Astrocyte of the cerebellum (primary cell): ENCODE data around the gene PXDN.
A peak's percentile ranks its signal among the peaks of the same experiment; 100 is the strongest.

ENCODE experiments used
- DNase-seq: peaks from one replicate; pipeline ENCODE4 v3.0.0-alpha.2; 2011; ENCODE audit warnings: low read depth
- H3K4me3 ChIP-seq: 2 replicates; pipeline ENCODE4 v1.5.1; 2011; ENCODE audit warnings: mild to moderate bottlenecking, low read depth, low read length, moderate library complexity
- in situ Hi-C: cut with HindIII; loops from 2 replicates; pipeline ENCODE4 v1.10.0; 2017; ENCODE audit warnings: low sequenced_read_pairs
- TF ChIP-seq, protein P1 (sequence below): IDR thresholded peaks from 2 replicates; pipeline ENCODE4 v1.5.1; 2012; ENCODE audit warnings: low read length, low read depth, moderate library complexity, mild to moderate bottlenecking; ENCODE audit errors: missing control alignments

PXDN gene

DNA sequence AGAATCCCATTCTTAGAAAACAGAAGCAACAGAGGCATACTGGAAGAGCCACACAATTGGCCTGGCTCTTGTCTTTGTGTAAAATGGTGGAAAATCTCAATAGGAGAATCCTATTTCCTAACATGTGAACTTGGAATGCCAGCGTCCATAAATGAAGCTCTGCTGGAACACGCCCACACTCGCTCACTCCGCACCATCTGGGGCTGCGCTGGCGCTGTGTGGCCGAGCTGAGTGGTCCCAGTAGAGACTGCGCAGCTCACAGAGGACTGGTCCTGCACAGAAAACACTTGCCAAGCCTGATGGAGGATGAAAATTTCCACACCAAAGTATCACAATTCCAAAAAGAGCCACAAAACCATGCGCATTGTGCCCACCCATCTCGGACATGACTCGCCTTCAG, 56.2 kb downstream of the PXDN start:
- TF ChIP-seq, protein P1, sequence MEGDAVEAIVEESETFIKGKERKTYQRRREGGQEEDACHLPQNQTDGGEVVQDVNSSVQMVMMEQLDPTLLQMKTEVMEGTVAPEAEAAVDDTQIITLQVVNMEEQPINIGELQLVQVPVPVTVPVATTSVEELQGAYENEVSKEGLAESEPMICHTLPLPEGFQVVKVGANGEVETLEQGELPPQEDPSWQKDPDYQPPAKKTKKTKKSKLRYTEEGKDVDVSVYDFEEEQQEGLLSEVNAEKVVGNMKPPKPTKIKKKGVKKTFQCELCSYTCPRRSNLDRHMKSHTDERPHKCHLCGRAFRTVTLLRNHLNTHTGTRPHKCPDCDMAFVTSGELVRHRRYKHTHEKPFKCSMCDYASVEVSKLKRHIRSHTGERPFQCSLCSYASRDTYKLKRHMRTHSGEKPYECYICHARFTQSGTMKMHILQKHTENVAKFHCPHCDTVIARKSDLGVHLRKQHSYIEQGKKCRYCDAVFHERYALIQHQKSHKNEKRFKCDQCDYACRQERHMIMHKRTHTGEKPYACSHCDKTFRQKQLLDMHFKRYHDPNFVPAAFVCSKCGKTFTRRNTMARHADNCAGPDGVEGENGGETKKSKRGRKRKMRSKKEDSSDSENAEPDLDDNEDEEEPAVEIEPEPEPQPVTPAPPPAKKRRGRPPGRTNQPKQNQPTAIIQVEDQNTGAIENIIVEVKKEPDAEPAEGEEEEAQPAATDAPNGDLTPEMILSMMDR = no peak
- in situ Hi-C loops = no loop called here
- H3K4me3 ChIP-seq = no peak overlapping the region
- DNase-seq = no peak

DNA sequence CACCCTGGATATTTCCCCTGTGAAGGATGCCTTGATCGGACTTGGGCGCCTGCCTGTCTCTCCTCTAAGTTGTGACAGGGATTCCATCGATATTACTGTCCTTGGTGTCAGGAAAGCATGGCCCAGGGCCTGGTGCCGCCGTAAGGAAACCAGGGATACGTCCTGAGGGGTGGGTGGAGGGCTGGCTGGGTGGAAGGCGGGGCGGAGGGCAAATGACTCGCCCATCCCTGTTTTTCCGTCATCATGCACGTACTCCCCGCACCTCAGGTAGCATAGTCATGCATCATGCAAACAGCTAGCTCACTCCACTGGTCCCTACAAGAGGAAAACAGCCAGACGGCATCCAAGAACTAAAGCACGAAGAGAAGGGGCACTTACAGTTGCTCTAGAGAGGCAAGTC, 57.1 kb downstream of the PXDN start:
- TF ChIP-seq, protein P1 = no peak
- no peak overlapping the region for H3K4me3 ChIP-seq
- peak; percentile 19 for DNase-seq
- in situ Hi-C loops = no loop called here

DNA sequence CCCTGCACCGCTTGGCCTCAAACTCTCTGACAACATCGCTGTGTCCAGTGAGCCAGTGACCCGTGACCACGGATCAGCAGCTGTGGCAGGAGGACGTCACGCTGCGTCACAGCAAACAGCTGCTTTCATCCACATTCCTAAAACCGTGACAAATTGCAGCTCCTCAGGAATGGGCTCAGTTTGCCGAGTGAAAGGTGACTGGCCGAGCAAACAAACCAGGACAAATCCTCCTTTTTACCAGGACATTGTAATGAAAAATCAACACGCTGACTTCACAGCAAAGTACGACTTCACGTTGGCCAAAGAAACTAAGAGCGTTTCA, 57.6 kb downstream of the PXDN start:
- TF ChIP-seq, protein P1 = no peak

DNA sequence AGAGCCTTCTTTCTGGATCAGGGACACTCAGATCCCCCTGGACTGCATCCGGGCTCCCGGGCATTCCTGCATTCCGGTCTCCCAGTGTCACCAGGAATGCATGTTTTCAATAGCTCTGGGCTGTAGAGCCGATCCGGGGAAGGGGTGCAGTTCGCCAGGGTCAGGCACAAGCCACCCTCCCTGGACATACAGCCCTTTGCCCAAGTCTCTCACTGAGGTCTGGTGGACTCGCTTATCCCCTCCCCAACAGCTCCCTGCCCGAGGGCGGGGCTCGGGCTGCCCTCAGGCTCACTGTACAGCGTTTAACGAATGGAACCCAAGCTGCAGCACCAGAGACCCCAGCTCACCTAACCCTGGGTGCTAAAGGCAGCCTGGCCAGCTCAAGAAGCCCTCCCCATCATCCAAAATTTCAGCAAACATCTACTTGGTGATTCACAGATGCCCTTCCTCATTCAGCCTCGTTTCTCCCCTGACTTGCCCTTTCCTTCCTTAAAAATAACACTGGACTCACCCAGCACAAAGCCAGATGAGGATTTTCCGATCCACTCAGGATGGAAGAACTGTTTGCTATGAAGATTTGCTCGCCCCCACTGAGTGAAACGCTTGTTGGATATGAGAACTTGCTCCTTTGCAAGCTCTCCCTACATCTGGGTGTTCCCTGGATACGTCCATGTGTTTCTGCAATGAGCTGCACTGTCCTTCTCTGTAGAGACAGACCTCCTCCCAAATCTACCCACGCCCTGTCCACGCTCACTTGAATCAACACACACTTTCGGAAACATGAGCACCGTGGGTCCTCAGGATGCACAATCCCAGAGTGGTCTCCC, 58.1 kb downstream of the PXDN start:
- TF ChIP-seq, protein P1 = no peak
- DNase-seq = no peak
- in situ Hi-C loops = no loop called here
- no peak overlapping the region for H3K4me3 ChIP-seq

More for the DNA sequence above, 57.6 kb downstream of the PXDN start:
- no peak overlapping the region for H3K4me3 ChIP-seq
- in situ Hi-C loops = no loop called here
- peak; percentile 98 for DNase-seq

DNA sequence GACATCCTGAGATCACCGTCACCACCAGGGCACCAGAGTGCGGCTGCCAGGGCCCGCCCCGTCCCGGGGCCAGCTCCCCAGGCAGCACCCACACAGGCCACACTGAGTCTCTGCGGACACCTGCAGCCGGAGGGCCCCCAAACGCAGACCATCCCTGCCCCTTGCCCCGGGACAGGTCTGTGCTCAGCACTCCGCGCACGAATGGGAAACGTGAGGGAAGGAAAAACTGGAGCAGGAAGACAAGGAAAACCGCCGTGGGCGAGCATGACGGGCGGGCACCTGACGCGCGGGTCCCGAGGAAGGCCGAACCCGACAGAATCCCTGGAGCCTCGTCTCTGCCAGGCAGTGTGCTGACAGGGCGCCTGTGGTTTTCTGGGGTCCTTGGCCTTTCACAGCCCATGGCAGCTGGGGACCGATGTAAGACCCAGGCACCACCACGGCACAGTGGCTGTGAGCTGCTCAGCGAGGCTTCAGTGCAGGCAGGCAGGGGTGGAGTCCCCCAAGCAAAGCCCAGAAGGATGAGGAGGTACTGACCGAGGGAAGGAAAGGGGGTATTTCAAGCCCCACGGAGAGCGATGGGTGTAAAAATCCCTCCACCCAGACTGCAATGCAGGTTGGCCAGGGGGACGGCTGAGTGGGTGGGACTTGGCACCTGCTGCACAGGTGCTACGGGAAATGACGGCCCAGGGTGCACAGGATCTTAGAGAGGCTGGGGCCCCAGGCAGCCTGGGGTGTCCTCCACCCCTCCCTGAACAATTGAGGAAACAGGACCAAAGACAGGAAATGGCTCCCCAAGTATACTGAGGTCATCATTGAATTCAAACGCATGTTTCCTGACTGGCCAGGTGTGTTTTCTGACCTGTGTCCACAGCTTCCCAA, 59.0 kb downstream of the PXDN start:
- no peak for DNase-seq
- TF ChIP-seq, protein P1 = no peak
- in situ Hi-C loops = no loop called here
- H3K4me3 ChIP-seq = no peak overlapping the region

DNA sequence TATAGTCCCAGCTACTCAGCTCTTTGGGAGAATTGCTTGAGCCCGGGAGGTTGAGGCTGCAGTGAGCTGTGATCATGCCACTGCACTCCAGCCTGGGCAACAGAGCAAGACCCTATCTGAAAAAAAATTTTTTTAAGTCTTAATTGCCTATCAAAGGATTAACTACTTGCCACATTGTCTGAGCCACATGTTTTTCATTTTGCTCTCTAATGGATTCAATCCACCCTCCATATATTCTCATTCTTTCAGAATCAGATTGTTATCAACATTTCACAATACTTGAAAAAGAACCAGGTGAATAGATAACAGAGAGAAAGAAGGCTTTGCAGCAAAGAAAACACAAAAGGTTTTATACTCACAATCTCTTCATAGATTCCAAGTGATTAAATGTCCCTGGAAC, 61.0 kb downstream of the PXDN start:
- DNase-seq = no peak
- H3K4me3 ChIP-seq = no peak overlapping the region
- in situ Hi-C loops = no loop called here
- TF ChIP-seq, protein P1 = no peak
